KOPT-K1 (cell line): ENCODE data around the gene MAP2K1.

Experiments
- H3K27ac ChIP-seq: fragments of 200-600 bp; sonication (generic); 2 replicates; pipeline ENCODE4 v1.5.1; 2016; ENCODE audit warnings: antibody characterized with exemption, mild to moderate bottlenecking, low read depth, low read length; ENCODE audit not compliant: poor library complexity, severe bottlenecking
- H3K36me3 ChIP-seq: fragments of 200-600 bp; sonication (generic); 2 replicates; pipeline ENCODE4 v1.5.1; 2017; ENCODE audit warnings: antibody characterized with exemption, mild to moderate bottlenecking, low read length, moderate library complexity; ENCODE audit not compliant: insufficient read depth
- H3K9me3 ChIP-seq: fragments of 200-600 bp; sonication (generic); 2 replicates; pipeline ENCODE4 v1.5.1; 2017; ENCODE audit warnings: antibody characterized with exemption, low read length, mild to moderate bottlenecking; ENCODE audit not compliant: insufficient read depth, poor library complexity, severe bottlenecking

The MAP2K1 gene

GRCh38 chr15:66515901-66516322 is 129.2 kb downstream of the MAP2K1 start:
- Histone ChIP-seq H3K27ac (no peak overlapping the region), H3K9me3 (no peaks in the 10 kb centered on the region), H3K36me3 (peaks cover 82% of the 10 kb centered on the region)

- Histone ChIP-seq H3K27ac (no peak overlapping the region), H3K9me3 (no peaks in the 10 kb centered on the region), H3K36me3 (peaks cover 89% of the 10 kb centered on the region)
Observed at GRCh38 chr15:66523926-66524325, 137.2 kb downstream of the MAP2K1 start.

- Histone ChIP-seq H3K9me3 (no peaks in the 10 kb centered on the region), H3K36me3 (peaks cover 94% of the 10 kb centered on the region), H3K27ac (no peak overlapping the region)
Observed at GRCh38 chr15:66524838-66525237, 138.1 kb downstream of the MAP2K1 start.

- Histone ChIP-seq H3K36me3 (peaks cover 77% of the 10 kb centered on the region), H3K27ac (no peak overlapping the region), H3K9me3 (no peaks in the 10 kb centered on the region)
Observed at GRCh38 chr15:66535056-66535455, 148.3 kb downstream of the MAP2K1 start.
